CD4-positive, alpha-beta T cell treated with Interleukin-12 subunit alpha and Interleukin-12 subunit beta, for 1 hour (primary cell): ENCODE measurements around the gene LCN6.
"Not testable (repeated sequence)": the region's sequence is repeated elsewhere in the genome, so short reads cannot be mapped to it uniquely, and the experiment has no call there.

Source experiments
- DNase-seq: peaks from one replicate; pipeline ENCODE4 v3.0.0-alpha.2; 2020

LCN6 gene

GRCh38 chr9:136722093-136722968, 26.0 kb downstream of the LCN6 start:
- no peak for DNase-seq

GRCh38 chr9:136721339-136722092, 26.8 kb downstream of the LCN6 start:
- DNase-seq = no peak

GRCh38 chr9:136720898-136721338, 27.4 kb downstream of the LCN6 start:
- DNase-seq = no peak

- no peak for DNase-seq
Measured at GRCh38 chr9:136720251-136720897, 28.0 kb downstream of the LCN6 start.

GRCh38 chr9:136719195-136719880, 29.0 kb downstream of the LCN6 start:
- DNase-seq = peak; percentile 32

DNA sequence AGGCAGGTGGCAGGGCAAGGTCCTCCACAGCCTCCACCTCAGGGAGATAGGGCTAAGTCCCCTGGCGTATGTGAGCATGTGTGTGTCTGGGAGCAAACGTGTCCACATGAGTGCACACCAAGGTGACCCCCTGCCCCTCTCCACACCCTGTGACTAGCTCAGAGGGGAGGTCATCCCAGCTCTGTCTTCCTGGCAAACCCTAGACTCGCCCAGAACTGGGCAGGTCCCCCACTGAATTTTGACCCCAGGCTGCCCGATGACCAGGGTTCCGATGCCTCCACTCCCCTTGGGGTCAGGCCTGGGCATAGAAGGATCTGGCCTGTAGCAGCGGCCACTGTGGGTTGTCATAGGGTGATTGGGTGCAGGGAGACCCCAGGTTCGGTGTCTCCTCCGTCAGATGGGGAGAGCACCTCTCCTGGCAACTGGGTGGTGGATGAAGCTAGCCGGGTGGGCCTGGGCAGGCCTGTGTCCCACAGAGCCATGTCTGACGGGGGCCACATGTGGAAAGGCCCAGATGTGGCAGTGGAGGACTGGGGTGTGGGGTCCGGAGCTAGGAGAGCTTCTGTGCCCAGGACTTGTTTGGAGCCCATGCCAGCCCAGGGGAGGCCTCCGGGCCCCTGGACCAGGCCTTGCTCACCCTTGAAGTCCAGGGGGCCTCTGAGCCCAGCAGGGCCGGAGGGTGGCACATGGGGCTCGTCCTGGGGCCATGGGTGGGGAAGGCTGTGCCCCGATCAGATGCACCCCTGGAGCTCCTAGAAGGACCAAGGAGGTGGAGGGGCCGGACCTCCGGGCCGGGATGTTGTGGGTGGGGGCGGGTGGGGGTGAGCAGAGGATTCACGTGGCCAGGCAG, 29.8 kb downstream of the LCN6 start:
- no peak for DNase-seq

DNA sequence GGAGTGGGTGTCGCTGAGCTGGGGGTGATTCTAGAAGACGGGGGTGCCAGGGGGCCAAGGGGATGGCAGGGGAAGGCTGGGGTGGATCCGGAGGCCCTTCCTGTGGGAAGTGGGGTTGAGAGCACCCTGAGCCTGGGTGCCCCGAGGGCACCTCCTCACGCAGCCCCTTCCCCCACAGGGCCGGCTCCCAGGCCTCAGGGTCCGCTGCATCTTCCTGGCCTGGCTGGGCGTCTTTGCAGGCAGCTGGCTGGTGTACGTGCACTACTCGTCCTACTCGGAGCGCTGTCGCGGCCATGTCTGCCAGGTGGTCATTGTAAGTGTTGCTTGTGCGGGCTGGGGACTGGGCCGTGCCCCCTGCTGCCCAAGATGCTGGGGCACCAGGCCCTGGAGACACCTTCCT, 30.9 kb downstream of the LCN6 start:
- no peak for DNase-seq

- no peak for DNase-seq
Measured at GRCh38 chr9:136714893-136715274, 33.4 kb downstream of the LCN6 start.

GRCh38 chr9:136714096-136714892, 34.0 kb downstream of the LCN6 start:
- no peak for DNase-seq

DNA sequence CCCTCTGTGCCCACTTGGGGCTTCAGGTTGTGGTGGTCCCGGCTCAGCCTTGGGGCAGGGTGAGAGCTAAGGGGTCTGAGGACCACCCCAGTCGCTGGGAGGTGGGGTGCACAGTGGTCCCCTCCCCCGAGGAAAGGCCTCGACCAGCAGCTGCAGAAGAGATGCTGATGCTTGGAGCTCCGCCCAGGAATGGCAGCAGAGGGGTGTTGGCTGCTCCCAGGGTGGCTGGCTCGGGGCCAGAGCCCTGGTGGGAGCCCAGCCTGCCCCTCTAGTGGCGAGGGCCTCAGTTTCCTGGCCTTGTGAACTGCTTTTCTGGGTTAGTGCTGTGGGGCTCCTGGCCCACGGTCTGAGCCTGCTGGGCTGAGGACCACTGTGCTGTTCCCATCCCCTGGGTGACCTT, 34.8 kb downstream of the LCN6 start:
- DNase-seq = no peak

- no peak for DNase-seq
Measured at GRCh38 chr9:136712690-136713544, 35.4 kb downstream of the LCN6 start.

DNA sequence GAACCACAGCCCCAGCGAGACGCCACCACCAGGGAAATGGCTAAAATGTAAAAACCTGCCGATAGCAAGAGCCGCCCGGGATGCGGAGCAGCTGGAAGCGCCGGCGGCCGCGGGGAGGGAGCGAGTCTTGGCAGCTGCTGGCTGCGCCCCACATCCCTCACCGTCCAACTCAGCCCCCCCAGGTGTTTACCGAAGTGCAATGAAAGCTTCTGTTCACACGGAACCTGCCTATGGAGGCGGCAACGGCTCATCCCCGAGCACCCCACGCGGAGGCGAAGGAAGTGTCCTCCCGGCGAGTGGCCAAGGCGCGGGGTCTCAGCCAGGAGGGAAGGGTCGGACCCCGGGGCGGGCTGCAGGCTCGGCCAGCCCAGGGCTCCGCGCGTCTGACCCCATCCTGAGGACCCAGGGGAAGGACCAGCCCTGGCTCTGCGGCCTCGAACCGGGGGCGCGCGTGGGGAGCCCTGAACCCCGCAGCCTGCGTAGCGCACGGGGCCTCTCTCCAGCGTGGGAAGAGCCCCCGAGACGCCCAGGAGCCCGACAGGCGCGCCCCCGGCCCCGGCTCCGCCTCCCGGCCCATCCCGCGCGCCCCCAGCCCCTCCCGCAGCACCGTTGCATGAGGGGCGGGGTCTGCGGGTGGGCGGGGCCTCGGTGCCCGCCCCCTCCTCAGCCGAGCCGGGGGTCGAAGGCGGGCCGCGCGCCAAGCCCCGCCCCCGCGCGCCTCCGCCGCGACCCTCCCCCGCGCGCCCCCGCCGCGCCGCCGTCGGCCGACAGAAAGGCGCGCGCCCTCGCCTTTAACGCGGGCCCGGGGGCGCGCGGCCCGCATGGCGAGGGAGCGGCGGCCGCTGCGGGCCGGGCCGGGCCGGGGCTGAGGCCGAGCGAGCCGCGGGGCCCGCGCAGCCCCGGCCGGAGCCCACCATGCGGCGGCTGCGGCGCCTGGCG, 36.3 kb downstream of the LCN6 start, which contains the start of gene DIPK1B:
TSS of gene DIPK1B (plus strand) at position 822 of the 939 bp plus-strand sequence. CDS start at position 916, 94 bp downstream.
- no peak for DNase-seq

GRCh38 chr9:136711219-136711648, 37.1 kb downstream of the LCN6 start:
- DNase-seq = not testable (repeated sequence)

GRCh38 chr9:136710543-136710942, 37.8 kb downstream of the LCN6 start:
- no peak for DNase-seq

GRCh38 chr9:136709454-136710109, 38.7 kb downstream of the LCN6 start:
- no peak for DNase-seq

- DNase-seq = no peak
Measured at GRCh38 chr9:136707849-136708517, 40.3 kb downstream of the LCN6 start.

GRCh38 chr9:136707011-136707410, 41.3 kb downstream of the LCN6 start:
- no peak for DNase-seq

DNA sequence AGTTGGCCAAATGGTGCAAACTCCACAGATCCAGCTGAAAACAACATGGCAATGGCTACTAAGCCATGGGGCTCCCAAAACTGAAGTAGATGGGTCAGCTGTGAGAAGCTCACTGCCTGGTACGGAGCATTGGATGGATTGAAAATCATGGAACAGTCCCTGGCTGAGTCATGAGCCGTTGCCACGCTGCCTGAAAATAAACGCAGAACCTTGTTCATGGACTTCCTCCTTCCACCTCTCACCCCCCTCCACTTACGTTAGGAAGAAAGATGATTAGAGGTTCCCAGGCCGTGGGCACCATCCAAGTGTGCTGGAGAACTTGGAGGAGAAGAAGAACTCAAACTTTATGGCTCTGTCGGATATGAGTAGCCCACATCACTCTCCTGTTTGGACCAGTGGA, 42.8 kb downstream of the LCN6 start:
- DNase-seq = no peak
